Brain microvascular endothelial cell (primary cell): ENCODE data around the gene NPC1.

ENCODE experiments used
- DNase-seq: peaks from one replicate; pipeline ENCODE4 v3.0.0-alpha.2; 2020
- H3K27ac ChIP-seq: fragments of 250-450 bp; sonication (Bioruptor Pico); 2 replicates; pipeline ENCODE4 v1.5.1; 2020; ENCODE audit warnings: mild to moderate bottlenecking, moderate library complexity
- H3K27me3 ChIP-seq: fragments of 250-450 bp; sonication (Bioruptor Pico); replicated peaks from 2 replicates; pipeline ENCODE4 v1.5.1; 2020; ENCODE audit warnings: mild to moderate bottlenecking
- H3K36me3 ChIP-seq: fragments of 250-450 bp; sonication (Bioruptor Pico); replicated peaks from 2 replicates; pipeline ENCODE4 v1.5.1; 2020; ENCODE audit warnings: mild to moderate bottlenecking
- H3K4me3 ChIP-seq: 2 replicates; pipeline ENCODE4 v1.5.1; 2011; ENCODE audit warnings: low read depth, mild to moderate bottlenecking, control low read depth, low read length, moderate library complexity
- in situ Hi-C: cut with HindIII; loops from 2 replicates; pipeline ENCODE4 v1.10.0; 2017; ENCODE audit warnings: low sequenced_read_pairs, low pct_ligation_motif_present
- TF ChIP-seq, protein P1 (sequence below): IDR thresholded peaks from 2 replicates; pipeline ENCODE4 v1.5.1; 2011; ENCODE audit warnings: low read depth, mild to moderate bottlenecking, moderate library complexity, low read length, control low read depth, inconsistent platforms; ENCODE audit errors: missing control alignments

NPC1 gene

DNA sequence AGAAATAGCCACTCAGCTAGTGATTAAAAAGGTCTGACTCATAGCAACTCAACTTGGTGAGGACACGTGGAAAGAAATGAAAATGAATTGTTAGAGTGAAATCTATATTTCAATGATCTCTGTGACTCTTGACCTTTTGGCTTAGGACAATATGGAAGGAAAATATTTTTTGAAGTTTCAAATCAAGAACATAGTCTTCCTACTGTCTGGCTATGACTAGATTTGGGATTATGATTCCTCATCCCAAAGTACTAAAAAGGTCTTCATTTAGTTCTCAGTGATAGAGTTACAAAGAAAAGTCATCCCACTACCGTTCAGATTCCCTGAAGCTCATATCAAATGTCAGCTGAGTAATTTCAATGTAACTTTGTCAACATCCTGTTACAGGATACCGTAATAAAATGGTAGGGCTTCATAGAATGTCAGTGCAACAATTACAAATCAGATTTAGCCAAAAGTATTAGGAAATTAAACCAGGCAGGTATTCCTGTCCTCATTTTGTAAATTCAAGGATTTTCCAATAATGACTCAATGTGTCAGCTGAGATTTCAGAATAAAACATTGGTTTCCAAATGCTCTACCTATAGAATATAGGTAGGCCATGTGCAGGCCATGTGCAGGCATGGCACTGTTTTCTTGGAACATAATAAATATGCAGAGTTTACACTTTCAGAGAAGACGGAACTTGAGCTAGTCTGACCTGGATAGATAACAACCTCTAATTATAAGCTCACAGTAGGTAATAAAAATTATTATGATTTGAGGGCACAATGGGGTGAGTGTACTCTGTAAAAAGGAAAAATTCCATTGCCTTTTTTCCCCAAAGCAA is 40.4 kb upstream of the NPC1 start:
- H3K4me3 ChIP-seq: no peak overlapping the region
- DNase-seq: peak; percentile 26
- in situ Hi-C loops: no loop called here
- no peaks in the 10 kb centered on the region for H3K27me3 ChIP-seq
- H3K27ac ChIP-seq: peak overlapping the region; percentile 83
- TF ChIP-seq, protein P1, sequence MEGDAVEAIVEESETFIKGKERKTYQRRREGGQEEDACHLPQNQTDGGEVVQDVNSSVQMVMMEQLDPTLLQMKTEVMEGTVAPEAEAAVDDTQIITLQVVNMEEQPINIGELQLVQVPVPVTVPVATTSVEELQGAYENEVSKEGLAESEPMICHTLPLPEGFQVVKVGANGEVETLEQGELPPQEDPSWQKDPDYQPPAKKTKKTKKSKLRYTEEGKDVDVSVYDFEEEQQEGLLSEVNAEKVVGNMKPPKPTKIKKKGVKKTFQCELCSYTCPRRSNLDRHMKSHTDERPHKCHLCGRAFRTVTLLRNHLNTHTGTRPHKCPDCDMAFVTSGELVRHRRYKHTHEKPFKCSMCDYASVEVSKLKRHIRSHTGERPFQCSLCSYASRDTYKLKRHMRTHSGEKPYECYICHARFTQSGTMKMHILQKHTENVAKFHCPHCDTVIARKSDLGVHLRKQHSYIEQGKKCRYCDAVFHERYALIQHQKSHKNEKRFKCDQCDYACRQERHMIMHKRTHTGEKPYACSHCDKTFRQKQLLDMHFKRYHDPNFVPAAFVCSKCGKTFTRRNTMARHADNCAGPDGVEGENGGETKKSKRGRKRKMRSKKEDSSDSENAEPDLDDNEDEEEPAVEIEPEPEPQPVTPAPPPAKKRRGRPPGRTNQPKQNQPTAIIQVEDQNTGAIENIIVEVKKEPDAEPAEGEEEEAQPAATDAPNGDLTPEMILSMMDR: no peak
- H3K36me3 ChIP-seq: no peaks in the 10 kb centered on the region

DNA sequence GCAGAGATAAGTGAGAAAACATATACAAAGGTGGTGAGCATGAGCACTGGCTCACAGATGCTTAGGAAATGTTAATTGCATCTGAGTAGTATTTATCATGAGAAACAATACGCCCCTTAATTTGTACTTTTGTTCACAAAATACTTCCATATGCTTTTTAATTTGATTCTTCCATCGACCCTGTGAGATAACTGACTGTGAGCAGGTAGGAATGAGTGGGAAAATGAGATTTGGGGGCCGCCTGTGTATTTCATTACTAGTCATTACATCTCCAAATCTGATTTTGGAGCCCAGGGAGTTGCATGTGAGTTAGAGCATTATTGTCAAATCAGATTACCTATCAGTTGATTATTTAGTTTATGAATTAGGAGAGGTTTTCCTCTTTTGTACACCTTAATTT is 36.7 kb upstream of the NPC1 start:
- Histone ChIP-seq H3K27ac (no peak overlapping the region), H3K36me3 (no peaks in the 10 kb centered on the region), H3K27me3 (no peaks in the 10 kb centered on the region), H3K4me3 (no peak overlapping the region)
- TF ChIP-seq, protein P1: no peak
- DNase-seq: no peak
- in situ Hi-C loops: no loop called here

DNA sequence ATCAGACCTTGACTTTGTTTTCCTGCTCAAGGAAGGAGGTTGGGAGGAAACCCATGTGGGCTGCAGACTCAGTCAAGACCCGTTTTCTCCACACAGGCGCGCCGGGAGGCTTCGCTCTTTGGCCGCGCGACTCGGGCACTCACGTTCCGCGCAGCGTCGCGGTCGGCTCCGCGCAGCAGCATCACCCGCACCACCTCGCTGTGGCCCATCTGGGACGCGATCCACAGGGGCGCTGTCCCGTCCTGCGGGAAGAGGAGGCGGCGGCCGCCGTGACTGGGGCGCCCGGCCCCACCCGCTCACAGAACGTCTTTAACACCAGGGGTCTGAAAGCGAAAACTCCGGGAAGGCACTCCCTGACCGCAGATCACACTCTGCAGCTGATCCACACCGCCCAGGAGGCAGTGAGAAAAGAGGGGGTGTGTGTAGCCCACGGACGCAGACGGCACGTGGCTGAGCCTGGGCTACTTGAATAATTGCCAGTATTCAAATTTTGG is 33.1 kb upstream of the NPC1 start:
- peak overlapping the region; percentile 55 for H3K4me3 ChIP-seq
- in situ Hi-C loops: no loop called here
- no peak for DNase-seq
- no peaks in the 10 kb centered on the region for H3K36me3 ChIP-seq
- TF ChIP-seq, protein P1: no peak
- H3K27me3 ChIP-seq: no peaks in the 10 kb centered on the region
- H3K27ac ChIP-seq: no peak overlapping the region

DNA sequence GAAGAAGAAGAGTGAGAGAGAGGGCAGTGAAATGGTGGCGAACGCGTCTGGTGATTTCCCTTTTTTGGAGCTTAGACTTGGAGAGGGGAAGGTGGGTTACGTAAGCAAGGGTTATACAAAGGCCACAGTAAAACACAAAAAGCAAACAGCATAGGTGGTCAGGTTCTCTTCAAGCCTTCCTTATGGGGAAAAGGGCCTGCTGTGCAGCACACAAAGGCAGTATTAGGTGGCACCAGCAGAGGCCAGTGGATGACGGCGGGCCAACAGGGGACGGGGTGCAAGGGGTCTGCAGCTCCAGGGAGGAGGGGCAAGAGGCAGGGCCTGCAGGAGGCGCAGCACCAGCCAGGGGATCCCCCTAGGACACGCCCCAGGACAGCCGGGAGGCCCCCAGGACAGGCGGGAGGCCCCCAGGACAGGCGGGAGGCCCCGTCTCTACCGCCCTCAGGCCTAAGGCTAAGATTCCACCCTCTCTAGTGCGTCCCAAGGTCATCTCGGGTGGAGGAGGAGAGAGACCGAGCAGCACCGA is 32.6 kb upstream of the NPC1 start:
- in situ Hi-C loops: no loop called here
- no peaks in the 10 kb centered on the region for H3K27me3 ChIP-seq
- TF ChIP-seq, protein P1: peak; percentile 36
- no peak overlapping the region for H3K27ac ChIP-seq
- H3K36me3 ChIP-seq: no peaks in the 10 kb centered on the region
- no peak for DNase-seq
- H3K4me3 ChIP-seq: peak overlapping the region; percentile 55

DNA sequence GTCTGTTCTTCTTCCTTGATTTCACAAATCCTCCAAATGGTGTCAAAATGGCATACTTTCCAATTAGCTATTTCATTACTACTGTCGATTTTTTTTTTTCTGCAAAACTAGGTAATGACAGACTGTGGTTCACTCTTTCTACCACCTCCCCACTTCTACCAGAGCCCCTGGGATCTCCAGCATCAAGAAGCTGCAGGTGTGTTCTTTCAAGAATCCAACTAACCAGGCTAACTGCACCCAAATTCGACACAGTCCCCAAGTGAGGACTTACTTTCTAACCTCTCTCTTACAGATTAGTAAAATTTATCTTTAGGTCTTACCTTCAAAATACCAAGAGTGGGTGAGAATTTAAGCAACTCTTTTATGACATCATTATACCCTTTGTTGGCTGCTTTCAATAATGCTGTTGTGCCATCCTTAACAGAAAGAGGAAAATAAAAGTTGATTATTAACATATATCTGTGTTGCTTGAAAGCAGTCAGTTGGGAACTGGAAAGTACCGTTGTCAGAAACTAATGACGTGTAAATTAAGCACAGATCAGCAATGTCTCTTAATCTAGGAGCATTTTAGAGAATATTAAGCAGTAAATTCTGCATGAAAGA is 31.2 kb upstream of the NPC1 start:
- no peak overlapping the region for H3K27ac ChIP-seq
- no peaks in the 10 kb centered on the region for H3K27me3 ChIP-seq
- no peak for DNase-seq
- no peak overlapping the region for H3K4me3 ChIP-seq
- no peaks in the 10 kb centered on the region for H3K36me3 ChIP-seq
- TF ChIP-seq, protein P1: no peak
- in situ Hi-C loops: no loop called here
